ENCODE results near the gene DEFB110.

GRCh38 chr6:50049829-50050228 is 28.0 kb upstream of the DEFB110 start, which contains the start of gene DEFB112:
- TF ChIP-seq GATA2 (IDR thresholded peaks at IDR 0.05; ENCODE audit: low read depth, low read length) (no peak), GATA3 (IDR thresholded peaks at IDR 0.05; ENCODE audit: low read depth, low read length) (no peak)
